CD4-positive, alpha-beta T cell (primary cell): Measurements from ENCODE around the gene SHH. TPM values are rescaled to one million over a fixed set of nuclear protein-coding genes. Genes with fewer than 3 reads are reported as not detected.

ENCODE experiments used
- ATAC-seq: fragments of 200-7000 bp; cut with Tn5 transposase; one replicate; pipeline ENCODE4 v1.10.0; 2022; ENCODE audit warnings: mild to moderate bottlenecking; ENCODE audit not compliant: poor library complexity
- CTCF ChIA-PET: fragments of 350-600 bp; sonication (Branson Sonifier 250); formaldehyde crosslinking; loops from one replicate; lab custom pipeline; 2021; ENCODE audit warnings: antibody characterized with exemption, inconsistent platforms; lab: Charles Lee
- POLR2A ChIA-PET: fragments of 350-600 bp; sonication (Branson Sonifier 250); formaldehyde crosslinking; loops from one replicate; lab custom pipeline; 2021; ENCODE audit warnings: antibody characterized with exemption, inconsistent platforms; lab: Charles Lee
- DNase-seq, 14 experiments: peaks; one replicate each; pipeline ENCODE4 v3.0.0-alpha.2; 2013 to 2020; ENCODE audit warnings: mixed read lengths in 2 of 14
- H3K27ac ChIP-seq, 2 donors: one replicate each; pipeline versions ENCODE4 v1.5.1 to v1.7.0; 2013; ENCODE audit warnings: low read length in 2 of 2, low read depth in 1 of 2, mild to moderate bottlenecking in 1 of 2
- H3K27me3 ChIP-seq, 2 experiments: 1 replicate in 1 of 2; 2 replicates in 1 of 2; pipeline versions ENCODE4 v1.6.1 to v1.7.0; 2013; ENCODE audit warnings: low read length in 2 of 2, control low read depth in 1 of 2, mild to moderate bottlenecking in 1 of 2, moderate library complexity in 1 of 2; ENCODE audit not compliant: insufficient read depth in 2 of 2, control insufficient read depth in 1 of 2
- H3K36me3 ChIP-seq: one replicate; pipeline ENCODE4 v1.6.1; 2013; ENCODE audit warnings: low read length, control low read depth; ENCODE audit not compliant: insufficient read depth
- H3K4me1 ChIP-seq: one replicate; pipeline ENCODE4 v1.6.1; 2013; ENCODE audit warnings: low read length, control low read depth; ENCODE audit not compliant: insufficient read depth
- H3K4me3 ChIP-seq: one replicate; pipeline ENCODE4 v1.5.1; 2013; ENCODE audit warnings: mild to moderate bottlenecking, low read length, moderate library complexity
- H3K9me3 ChIP-seq, 2 experiments: 1 replicate in 1 of 2; 2 replicates in 1 of 2; pipeline versions ENCODE4 v1.6.1 to v1.7.0; 2013; ENCODE audit warnings: low read length in 2 of 2, mild to moderate bottlenecking in 2 of 2, control low read depth in 1 of 2, moderate library complexity in 1 of 2; ENCODE audit not compliant: control insufficient read depth in 1 of 2, insufficient read depth in 1 of 2
- H3K27ac Mint-ChIP-seq: one replicate; pipeline ENCODE4 v1.8.0; 2020; ENCODE audit warnings: mixed read lengths
- H3K27me3 Mint-ChIP-seq: one replicate; pipeline ENCODE4 v1.8.0; 2021; ENCODE audit warnings: mixed read lengths
- H3K36me3 Mint-ChIP-seq: one replicate; pipeline ENCODE4 v1.8.0; 2021; ENCODE audit warnings: low read depth, mixed read lengths
- H3K4me1 Mint-ChIP-seq: one replicate; pipeline ENCODE4 v1.8.0; 2021; ENCODE audit warnings: low read depth, mixed read lengths
- H3K4me3 Mint-ChIP-seq: one replicate; pipeline ENCODE4 v1.8.0; 2020; ENCODE audit warnings: mild to moderate bottlenecking, mixed read lengths
- H3K9me3 Mint-ChIP-seq: one replicate; pipeline ENCODE4 v1.8.0; 2020; ENCODE audit warnings: mixed read lengths
- intact Hi-C, 2 experiments: fragments of 100-400 bp; cut with DNase I in 1 of 2; cut with micrococcal nuclease in 1 of 2; formaldehyde crosslinking; loops; one replicate each; pipeline versions ENCODE4 v1.15.1 to v1.9.0; 2023 to 2025; cut with DNase I, micrococcal nuclease
- total RNA-seq, 174 experiments: library from RNA in 2 of 174; stranded (reverse) in 2 of 174; gene quantifications; one replicate each; pipeline ENCODE4 v1.2.3 and lab custom pipeline; 2021 to 2026
- TF ChIP-seq, protein P1 (sequence below): fragments of 200-600 bp; IDR thresholded peaks from one replicate; pipeline ENCODE4 v1.8.0; 2022; ENCODE audit warnings: antibody characterized with exemption, mild to moderate bottlenecking

The SHH gene
- total RNA-seq, 2 experiments from 2014 or later, result not detected

GRCh38 chr7:155833651-155834050 is 21.4 kb upstream of the SHH start:
- intact Hi-C loops, result no loop called here

GRCh38 chr7:155832581-155832981 is 20.3 kb upstream of the SHH start:
- Histone ChIP-seq H3K9me3 (no peaks in the 10 kb centered on the region), H3K27me3 (no peaks in the 10 kb centered on the region), H3K4me3 (no peak overlapping the region), H3K27ac (no peak overlapping the region), H3K36me3 (no peaks in the 10 kb centered on the region), H3K4me1 (no peaks in the 10 kb centered on the region)
- no peaks in the 10 kb centered on the region for H3K9me3 Mint-ChIP-seq
- no peaks in the 10 kb centered on the region for H3K27me3 Mint-ChIP-seq
- TF ChIP-seq, protein P1, sequence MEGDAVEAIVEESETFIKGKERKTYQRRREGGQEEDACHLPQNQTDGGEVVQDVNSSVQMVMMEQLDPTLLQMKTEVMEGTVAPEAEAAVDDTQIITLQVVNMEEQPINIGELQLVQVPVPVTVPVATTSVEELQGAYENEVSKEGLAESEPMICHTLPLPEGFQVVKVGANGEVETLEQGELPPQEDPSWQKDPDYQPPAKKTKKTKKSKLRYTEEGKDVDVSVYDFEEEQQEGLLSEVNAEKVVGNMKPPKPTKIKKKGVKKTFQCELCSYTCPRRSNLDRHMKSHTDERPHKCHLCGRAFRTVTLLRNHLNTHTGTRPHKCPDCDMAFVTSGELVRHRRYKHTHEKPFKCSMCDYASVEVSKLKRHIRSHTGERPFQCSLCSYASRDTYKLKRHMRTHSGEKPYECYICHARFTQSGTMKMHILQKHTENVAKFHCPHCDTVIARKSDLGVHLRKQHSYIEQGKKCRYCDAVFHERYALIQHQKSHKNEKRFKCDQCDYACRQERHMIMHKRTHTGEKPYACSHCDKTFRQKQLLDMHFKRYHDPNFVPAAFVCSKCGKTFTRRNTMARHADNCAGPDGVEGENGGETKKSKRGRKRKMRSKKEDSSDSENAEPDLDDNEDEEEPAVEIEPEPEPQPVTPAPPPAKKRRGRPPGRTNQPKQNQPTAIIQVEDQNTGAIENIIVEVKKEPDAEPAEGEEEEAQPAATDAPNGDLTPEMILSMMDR, result no peak
- no peak overlapping the region for H3K27ac Mint-ChIP-seq
- intact Hi-C loops, result no loop called here
- ATAC-seq, result no peak
- no peak for DNase-seq
- POLR2A ChIA-PET, result no interaction called here
- H3K4me1 Mint-ChIP-seq, result no peaks in the 10 kb centered on the region
- H3K36me3 Mint-ChIP-seq, result no peaks in the 10 kb centered on the region
- no peak overlapping the region for H3K4me3 Mint-ChIP-seq
- CTCF ChIA-PET, result no interaction called here

More at GRCh38 chr7:155833651-155834050, 21.4 kb upstream of the SHH start:
- Mint-ChIP-seq H3K27me3 (no peaks in the 10 kb centered on the region), H3K9me3 (no peaks in the 10 kb centered on the region), H3K36me3 (no peaks in the 10 kb centered on the region), H3K4me3 (no peak overlapping the region), H3K27ac (no peak overlapping the region), H3K4me1 (no peaks in the 10 kb centered on the region)
- ChIA-PET CTCF (no interaction called here), POLR2A (no interaction called here)
- TF ChIP-seq, protein P1, result no peak
- no peak overlapping the region for H3K4me3 ChIP-seq
- H3K27ac ChIP-seq, result no peak overlapping the region
- DNase-seq (no peak), ATAC-seq (no peak)
- no peaks in the 10 kb centered on the region for H3K4me1 ChIP-seq
- no peaks in the 10 kb centered on the region for H3K27me3 ChIP-seq
- H3K9me3 ChIP-seq, result no peaks in the 10 kb centered on the region
- H3K36me3 ChIP-seq, result no peaks in the 10 kb centered on the region

GRCh38 chr7:155831807-155832524 is 19.7 kb upstream of the SHH start:
- H3K4me3 ChIP-seq, result no peak overlapping the region
- no peak overlapping the region for H3K4me3 Mint-ChIP-seq
- H3K27me3 ChIP-seq, result no peaks in the 10 kb centered on the region
- no peaks in the 10 kb centered on the region for H3K9me3 Mint-ChIP-seq
- TF ChIP-seq, protein P1, result no peak
- H3K27ac ChIP-seq, result no peak overlapping the region
- DNase-seq (no peak), ATAC-seq (no peak)
- ChIA-PET CTCF (no interaction called here), POLR2A (no interaction called here)
- intact Hi-C loops, result no loop called here
- no peaks in the 10 kb centered on the region for H3K27me3 Mint-ChIP-seq
- H3K36me3 ChIP-seq, result no peaks in the 10 kb centered on the region
- H3K36me3 Mint-ChIP-seq, result no peaks in the 10 kb centered on the region
- no peak overlapping the region for H3K27ac Mint-ChIP-seq
- no peaks in the 10 kb centered on the region for H3K9me3 ChIP-seq
- H3K4me1 Mint-ChIP-seq, result no peaks in the 10 kb centered on the region
- no peaks in the 10 kb centered on the region for H3K4me1 ChIP-seq
